Measurements from ENCODE around the gene ERMP1.

Gene ERMP1

GRCh38 chr9:5854063-5854790, 21.3 kb upstream of the ERMP1 start:
- no peak for DNase-seq

GRCh38 chr9:5853617-5854016, 20.7 kb upstream of the ERMP1 start:
- no peak for DNase-seq

- no peak for DNase-seq
These were observed 20.1 kb upstream of the ERMP1 start for GRCh38 chr9:5852987-5853386.

- no peak for DNase-seq
These were observed 18.5 kb upstream of the ERMP1 start for GRCh38 chr9:5851445-5851844.

GRCh38 chr9:5850724-5851122, 17.8 kb upstream of the ERMP1 start:
- DNase-seq, result no peak

- DNase-seq, result no peak
These were observed 15.5 kb upstream of the ERMP1 start for GRCh38 chr9:5848372-5848882.

GRCh38 chr9:5846501-5846921, 13.6 kb upstream of the ERMP1 start:
- no peak for DNase-seq

GRCh38 chr9:5846096-5846495, 13.2 kb upstream of the ERMP1 start:
- DNase-seq, result no peak

GRCh38 chr9:5845157-5845531, 12.2 kb upstream of the ERMP1 start:
- DNase-seq, result no peak

GRCh38 chr9:5843794-5844471, 11.0 kb upstream of the ERMP1 start:
- DNase-seq, result no peak

GRCh38 chr9:5842929-5843793, 10.2 kb upstream of the ERMP1 start:
- DNase-seq, result no peak

- DNase-seq, result no peak
These were observed 9.1 kb upstream of the ERMP1 start for GRCh38 chr9:5841771-5842573.

- no peak for DNase-seq
These were observed 7.9 kb upstream of the ERMP1 start for GRCh38 chr9:5840788-5841187.

GRCh38 chr9:5839572-5839902, 6.6 kb upstream of the ERMP1 start:
- no peak for DNase-seq

GRCh38 chr9:5838884-5839571, 6.1 kb upstream of the ERMP1 start:
- DNase-seq, result no peak

- DNase-seq, result no peak
These were observed 2.9 kb upstream of the ERMP1 start for GRCh38 chr9:5835808-5836207.

- no peak for DNase-seq
These were observed 1.3 kb upstream of the ERMP1 start for GRCh38 chr9:5834214-5834613.

- DNase-seq, result no peak
These were observed 813 bp downstream of the ERMP1 start for GRCh38 chr9:5832071-5832537.

GRCh38 chr9:5825895-5826622, 6.9 kb downstream of the ERMP1 start:
- DNase-seq, result no peak

GRCh38 chr9:5825223-5825622, 7.7 kb downstream of the ERMP1 start:
- DNase-seq, result no peak

GRCh38 chr9:5820425-5820824, 12.5 kb downstream of the ERMP1 start:
- DNase-seq, result no peak

Measured in T1000 (cell line).